K562 (cell line): Measurements from ENCODE around the gene KIF12. TPM values are rescaled to one million over a fixed set of nuclear protein-coding genes. Genes with fewer than 3 reads are reported as not detected.

Experiments
- ATAC-seq: fragments of 200-7000 bp; cut with Tn5 transposase; 3 replicates; pipeline ENCODE4 v1.9.1; 2020; ENCODE audit warnings: moderate library complexity
- BruUV-seq: library from RNA; stranded (reverse); fragments of 400-500 nt; replicated peaks from 2 replicates; lab custom pipeline; 2021; lab: Mats Ljungman, UMichigan
- CTCF ChIA-PET: fragments of 300-600 bp; formaldehyde crosslinking; extraction: SDS; loops from one replicate; lab custom pipeline; 2021; ENCODE audit warnings: low intra/inter-chr PET ratio; lab: Yijun Ruan, JAX
- POLR2A ChIA-PET: fragments of 300-600, 350-650 bp; sonication (Branson Sonifier 250); formaldehyde crosslinking; extraction: SDS; loops from one replicate; lab custom pipeline; 2021; ENCODE audit warnings: antibody characterized with exemption, inconsistent platforms; lab: Yijun Ruan, JAX
- DNase-seq, 4 experiments: peaks; one replicate each; pipeline versions ENCODE4 v3.0.0 to v3.0.0-alpha.2; 2011 to 2018; ENCODE audit warnings: low spot score in 3 of 4, mixed read lengths in 3 of 4; ENCODE audit errors: extremely low read depth in 1 of 4
- FAIRE-seq: peaks from 2 replicates; lab custom pipeline; 2011; peaks lifted over from hg19 to GRCh38; lab: Jason Lieb, UNC
- H2AFZ ChIP-seq: 2 replicates; pipeline ENCODE4 v1.6.0; 2011; ENCODE audit warnings: low read depth, low read length, control low read depth, inconsistent platforms
- H3K27ac ChIP-seq: fragments of 200-600 bp; 3 replicates; pipeline ENCODE4 v1.8.0; 2011; ENCODE audit warnings: low read depth, mild to moderate bottlenecking, control low read depth, inconsistent platforms, low read length, moderate library complexity, mixed read lengths; ENCODE audit errors: extremely low read depth
- H3K27me3 ChIP-seq, 2 experiments: fragments of 300-600 bp in 1 of 2; 2 replicates in 1 of 2; 3 replicates in 1 of 2; pipeline versions ENCODE4 v1.6.0 to v1.8.0; 2011; ENCODE audit warnings: inconsistent platforms in 2 of 2, low read length in 2 of 2, mild to moderate bottlenecking in 1 of 2, mixed read lengths in 1 of 2, moderate library complexity in 1 of 2; ENCODE audit not compliant: control insufficient read depth in 2 of 2, insufficient read depth in 2 of 2
- H3K36me3 ChIP-seq: fragments of 300-600 bp; 3 replicates; pipeline ENCODE4 v1.8.0; 2011; ENCODE audit warnings: mild to moderate bottlenecking, low read length, inconsistent platforms; ENCODE audit not compliant: control insufficient read depth, insufficient read depth
- H3K4me1 ChIP-seq, 2 experiments: fragments of 200-600 bp in 1 of 2; replicated peaks in 1 of 2; 2 replicates in 1 of 2; 3 replicates in 1 of 2; pipeline versions ENCODE4 v1.5.1 to v1.8.0; 2011; ENCODE audit warnings: inconsistent platforms in 2 of 2, low read length in 2 of 2, mild to moderate bottlenecking in 1 of 2, mixed read lengths in 1 of 2, moderate library complexity in 1 of 2; ENCODE audit not compliant: control insufficient read depth in 2 of 2, insufficient read depth in 2 of 2
- H3K4me2 ChIP-seq: 2 replicates; pipeline ENCODE4 v1.6.1; 2011; ENCODE audit warnings: low read length, control low read depth, inconsistent platforms, mixed read lengths; ENCODE audit not compliant: insufficient read depth
- H3K4me3 ChIP-seq: fragments of 200-600 bp; sonication (generic), shearing (Covaris generic); 2 replicates; pipeline ENCODE4 v1.5.1; 2016; ENCODE audit warnings: control low read depth, inconsistent platforms
- H3K79me2 ChIP-seq: fragments of 200-600 bp; 3 replicates; pipeline ENCODE4 v1.8.0; 2011; ENCODE audit warnings: low read length, inconsistent platforms; ENCODE audit not compliant: control insufficient read depth, insufficient read depth
- H3K9ac ChIP-seq, 2 experiments: 2 replicates each; pipeline versions ENCODE4 v1.6.0 to v1.6.1; 2011; ENCODE audit warnings: low read depth in 2 of 2, low read length in 2 of 2, control low read depth in 1 of 2, inconsistent platforms in 1 of 2, mild to moderate bottlenecking in 1 of 2, mixed read lengths in 1 of 2; ENCODE audit not compliant: insufficient read depth in 1 of 2
- H3K9me1 ChIP-seq: one replicate; pipeline ENCODE4 v1.6.0; 2011; ENCODE audit warnings: inconsistent platforms, mild to moderate bottlenecking, low read length, moderate library complexity; ENCODE audit not compliant: control insufficient read depth, insufficient read depth
- H3K9me3 ChIP-seq: replicated peaks from 2 replicates; pipeline ENCODE4 v1.5.1; 2011; ENCODE audit warnings: low read depth, low read length, inconsistent platforms; ENCODE audit not compliant: control insufficient read depth, insufficient read depth
- H4K20me1 ChIP-seq: replicated peaks from 2 replicates; pipeline ENCODE4 v1.6.1; 2011; ENCODE audit warnings: low read length, inconsistent platforms, mixed read lengths; ENCODE audit not compliant: control insufficient read depth, insufficient read depth
- E2F8 ChIP-seq: fragments of 450-650 bp; IDR thresholded peaks from 2 replicates; pipeline ENCODE4 v1.7.1; 2018; ENCODE audit warnings: mild to moderate bottlenecking, low read depth; ENCODE audit not compliant: partially characterized antibody
- ETS2 ChIP-seq: IDR thresholded peaks from 2 replicates; pipeline ENCODE4 v1.6.1; 2016; ENCODE audit warnings: borderline replicate concordance, missing genetic modification characterization, mild to moderate bottlenecking, moderate library complexity, missing compliant biosample characterization; ENCODE audit not compliant: poor library complexity, severe bottlenecking
- FOXJ2 ChIP-seq: fragments of 200-800 bp; sonication (Bioruptor generic); IDR thresholded peaks from 2 replicates; pipeline ENCODE4 v1.6.1; 2016; ENCODE audit warnings: missing genetic modification characterization, missing compliant biosample characterization
- MEIS2 ChIP-seq: fragments of 450-650 bp; IDR thresholded peaks from 2 replicates; pipeline ENCODE4 v1.6.1; 2014; ENCODE audit warnings: mild to moderate bottlenecking; ENCODE audit not compliant: partially characterized antibody
- NRF1 ChIP-seq, 2 experiments: fragments of 450-650 bp; IDR thresholded peaks in 1 of 2; conservative IDR thresholded peaks in 1 of 2; 2 replicates each; pipeline ENCODE4 v1.6.1; 2014; ENCODE audit warnings: mild to moderate bottlenecking in 2 of 2
- PTBP1 ChIP-seq: fragments of 200-400 bp; formaldehyde crosslinking; IDR thresholded peaks from 2 replicates; pipeline ENCODE4 v1.6.1; 2017; ENCODE audit warnings: low read depth, low read length
- SNIP1 ChIP-seq: fragments of 450-650 bp; IDR thresholded peaks from 2 replicates; pipeline ENCODE4 v1.7.1; 2017; ENCODE audit warnings: low read depth, mild to moderate bottlenecking
- SPI1 ChIP-seq: IDR thresholded peaks from 2 replicates; pipeline ENCODE4 v1.6.1; 2011; ENCODE audit warnings: low read depth, low read length, control low read depth, borderline replicate concordance
- TAF1 ChIP-seq: IDR thresholded peaks from 2 replicates; pipeline ENCODE4 v1.6.1; 2011; ENCODE audit warnings: mild to moderate bottlenecking, low read length, moderate library complexity; ENCODE audit not compliant: insufficient read depth, control insufficient read depth, severe bottlenecking; ENCODE audit errors: extremely low read depth
- ZNF224 ChIP-seq: sonication (generic); formaldehyde crosslinking; IDR thresholded peaks from 2 replicates; pipeline ENCODE4 v1.8.0; 2022; ENCODE audit warnings: mild to moderate bottlenecking, missing genetic modification reagents
- ZNF408 ChIP-seq: fragments of 250-450 bp; sonication (Bioruptor Pico); IDR thresholded peaks from 2 replicates; pipeline ENCODE4 v1.4.0; 2020; ENCODE audit warnings: low read depth, mild to moderate bottlenecking, moderate library complexity
- ZNF644 ChIP-seq: fragments of 200-800 bp; sonication (Bioruptor generic); IDR thresholded peaks from 2 replicates; pipeline ENCODE4 v1.6.1; 2016; ENCODE audit warnings: low read depth, missing genetic modification characterization, missing compliant biosample characterization
- WGBS: fragments of 100-300 bp; shearing (Covaris generic); methylation state at CpG from one replicate; pipeline ENCODE4 v1.1.6; 2016; ENCODE audit warnings: low coverage, mixed read lengths; ENCODE audit not compliant: insufficient coverage; ENCODE audit errors: missing lambda C conversion rate; 5-methylcytosine and 5-hydroxymethylcytosine counted together
- in situ Hi-C: fragments of 300-500 bp; cut with MboI; formaldehyde crosslinking; loops from 4 replicates; pipeline ENCODE4 v1.15.0; 2018; ENCODE audit warnings: inconsistent platforms, mixed read lengths
- intact Hi-C: fragments of 100-400 bp; cut with micrococcal nuclease; formaldehyde crosslinking; loops from 2 replicates; pipeline ENCODE4 v1.14.2; 2022
- polyA plus RNA-seq, 8 experiments: library from polyadenylated mRNA; depleted of rRNA in 4 of 8; stranded (reverse) in 5 of 8; unstranded in 3 of 8; fragments of >200 nt; fragmentation: Nextera tagmentation in 2 of 8; fragmentation: Illumina TruSeq in 1 of 8; extraction: Ambion mirVana in 2 of 8; extraction: Trizol in 1 of 8; gene quantifications; 2 replicates each; pipeline versions ENCODE4 v1.2.1 to v1.2.3, GENCODE V29; 2011 to 2014; ENCODE audit warnings: inconsistent platforms in 1 of 8, missing spikeins in 1 of 8
- total RNA-seq, 7 experiments: library from RNA; depleted of rRNA in 6 of 7; stranded (reverse); fragments of >200 nt in 6 of 7; fragmentation: Illumina TruSeq in 2 of 7; extraction: Trizol in 2 of 7; gene quantifications; 2 replicates each; pipeline versions ENCODE4 v1.2.1 to v1.2.3, GENCODE V29; 2011 to 2021; ENCODE audit warnings: low replicate concordance in 1 of 7
- TF ChIP-seq, protein P1 (sequence below), 2 experiments: IDR thresholded peaks in 1 of 2; conservative IDR thresholded peaks in 1 of 2; 2 replicates each; pipeline ENCODE4 v1.6.1; 2016; ENCODE audit warnings: low read depth in 2 of 2, mild to moderate bottlenecking in 1 of 2, missing compliant biosample characterization in 1 of 2, missing genetic modification characterization in 1 of 2, moderate library complexity in 1 of 2

KIF12 gene
- total and polyA plus RNA-seq, 9 of the 15 experiments (the other 6 are each of a cell fraction or from before 2014, with no cell fraction given): not detected

DNA sequence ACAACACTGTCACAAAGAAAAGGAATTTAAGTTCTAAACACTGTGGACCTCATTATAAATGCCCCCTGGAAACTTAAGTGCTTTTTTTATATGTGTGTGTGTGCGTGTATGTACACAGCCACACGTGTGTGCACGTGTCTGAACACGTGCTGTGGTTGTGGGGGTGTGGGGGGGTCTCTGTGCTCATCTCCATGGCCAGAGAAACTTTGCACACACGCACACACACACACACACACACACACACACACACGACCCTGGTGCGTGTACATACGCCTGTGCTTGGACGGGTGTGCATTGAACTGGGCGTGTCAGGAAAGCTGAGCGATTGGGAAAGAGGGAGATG lies 48.9 kb downstream of the KIF12 start (continued):
- no peak for TF ChIP-seq E2F8
- TF ChIP-seq ZNF408 (CRISPR knock-in tag): no peak
- no peak for TF ChIP-seq MEIS2
- TF ChIP-seq PTBP1: no peak
- no peak for TF ChIP-seq SPI1
- TF ChIP-seq ETS2: no peak

GRCh38 chr9:114049441-114050225 lies 49.5 kb downstream of the KIF12 start:
- Histone ChIP-seq H3K27ac (no peak overlapping the region), H3K79me2 (no peaks in the 10 kb centered on the region), H3K4me1 (no peaks in the 10 kb centered on the region), H2AFZ (no peak overlapping the region), H3K27me3 (peaks cover 0 to 20% of the 10 kb centered on the region in 2 experiments; a peak in 2 of 5 replicates), H3K9ac (no peak overlapping the region; a peak in 1 of 4 replicates), H3K4me2 (no peak overlapping the region), H3K36me3 (peaks cover 12% of the 10 kb centered on the region; the same call in 2 of the 3 replicates), H3K9me3 (no peaks in the 10 kb centered on the region), H3K4me3 (no peak overlapping the region), H3K9me1 (no peaks in the 10 kb centered on the region), H4K20me1 (no peaks in the 10 kb centered on the region)
- DNase-seq (no peak), FAIRE-seq (no peak), ATAC-seq (no peak)
- WGBS: 59% methylated on average over 40 of the region's 40 CpGs
- ChIA-PET POLR2A (interaction anchor here (0.7 to 0.8 kb wide), 3 partner anchors 9 to 11 kb away, joined by 3 to 4 read pairs (median 3); no protein-coding TSS in a partner anchor), CTCF (no interaction called here)
- intact Hi-C loops (no loop called here), in situ Hi-C loops (no loop called here)
- BruUV-seq: no TSS peak
- no peak for TF ChIP-seq NRF1 (conservative IDR thresholded peaks at IDR 0.05 in 1 of 2, IDR thresholded peaks at IDR 0.05 in 1 of 2)
- no peak for TF ChIP-seq FOXJ2 (tag)
- no peak for TF ChIP-seq ZNF224 (CRISPR knock-in tag)
- no peak for TF ChIP-seq ZNF644 (tag)
- TF ChIP-seq, protein P1, sequence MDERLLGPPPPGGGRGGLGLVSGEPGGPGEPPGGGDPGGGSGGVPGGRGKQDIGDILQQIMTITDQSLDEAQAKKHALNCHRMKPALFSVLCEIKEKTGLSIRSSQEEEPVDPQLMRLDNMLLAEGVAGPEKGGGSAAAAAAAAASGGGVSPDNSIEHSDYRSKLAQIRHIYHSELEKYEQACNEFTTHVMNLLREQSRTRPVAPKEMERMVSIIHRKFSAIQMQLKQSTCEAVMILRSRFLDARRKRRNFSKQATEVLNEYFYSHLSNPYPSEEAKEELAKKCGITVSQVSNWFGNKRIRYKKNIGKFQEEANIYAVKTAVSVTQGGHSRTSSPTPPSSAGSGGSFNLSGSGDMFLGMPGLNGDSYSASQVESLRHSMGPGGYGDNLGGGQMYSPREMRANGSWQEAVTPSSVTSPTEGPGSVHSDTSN (CRISPR knock-in tag; IDR thresholded peaks at IDR 0.05; ENCODE audit: low read depth): no peak
- TF ChIP-seq, protein P1 (tag; conservative IDR thresholded peaks at IDR 0.05; ENCODE audit: low read depth): no peak
- no peak for TF ChIP-seq SNIP1
- no peak for TF ChIP-seq TAF1
